Measurements from ENCODE around the gene FREM2.

FREM2 gene

DNA sequence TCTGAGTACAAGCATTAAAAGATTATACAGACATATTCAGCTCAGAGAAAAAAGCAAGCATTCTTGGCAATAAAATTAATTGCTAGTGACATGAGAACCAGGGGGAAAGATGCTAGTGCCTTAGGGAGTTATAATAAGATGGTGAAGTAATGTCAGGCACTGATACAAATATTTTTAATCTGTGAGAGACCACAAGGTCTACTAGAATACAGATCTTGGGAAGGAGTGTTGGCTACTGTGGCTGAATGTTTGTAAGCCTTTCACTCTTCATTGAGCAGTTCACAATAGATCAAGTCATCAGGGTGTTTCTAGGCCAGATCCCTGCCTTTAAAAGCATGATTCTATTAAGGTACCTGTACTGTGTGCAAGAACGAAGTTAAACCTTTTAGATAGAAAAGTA lies 16.4 kb downstream of the FREM2 start:
- Mint-ChIP-seq H3K27me3 (no peaks in the 10 kb centered on the region), H3K4me3 (no peak overlapping the region), H3K27ac (no peak overlapping the region), H3K9me3 (no peaks in the 10 kb centered on the region), H3K4me1 (ENCODE audit: low read depth) (no peaks in the 10 kb centered on the region), H3K36me3 (ENCODE audit: low read depth) (no peaks in the 10 kb centered on the region)
- no peak for DNase-seq

DNA sequence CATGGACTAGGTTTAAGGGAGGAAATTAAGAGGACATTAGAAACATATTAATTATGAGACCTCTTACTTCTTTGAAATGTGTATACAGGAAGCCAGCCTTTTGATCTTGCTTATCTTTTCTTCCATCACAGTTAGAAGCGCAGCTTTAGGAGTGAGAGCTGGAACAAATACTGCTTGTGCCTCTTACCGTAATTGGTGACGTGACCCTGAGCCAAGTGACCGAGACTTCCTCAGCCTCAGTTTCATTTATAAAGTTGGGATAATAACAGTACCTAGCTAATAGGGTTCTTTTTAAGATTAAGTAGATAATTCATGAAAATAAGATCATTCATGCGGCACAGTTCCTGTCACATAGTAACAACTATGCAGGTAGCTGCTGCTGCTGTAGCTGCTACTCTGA lies 18.5 kb downstream of the FREM2 start:
- Mint-ChIP-seq H3K4me1 (ENCODE audit: low read depth) (no peaks in the 10 kb centered on the region), H3K27me3 (peaks cover 3% of the 10 kb centered on the region), H3K9me3 (no peaks in the 10 kb centered on the region), H3K4me3 (no peak overlapping the region), H3K27ac (no peak overlapping the region), H3K36me3 (ENCODE audit: low read depth) (no peaks in the 10 kb centered on the region)
- DNase-seq: no peak

DNA sequence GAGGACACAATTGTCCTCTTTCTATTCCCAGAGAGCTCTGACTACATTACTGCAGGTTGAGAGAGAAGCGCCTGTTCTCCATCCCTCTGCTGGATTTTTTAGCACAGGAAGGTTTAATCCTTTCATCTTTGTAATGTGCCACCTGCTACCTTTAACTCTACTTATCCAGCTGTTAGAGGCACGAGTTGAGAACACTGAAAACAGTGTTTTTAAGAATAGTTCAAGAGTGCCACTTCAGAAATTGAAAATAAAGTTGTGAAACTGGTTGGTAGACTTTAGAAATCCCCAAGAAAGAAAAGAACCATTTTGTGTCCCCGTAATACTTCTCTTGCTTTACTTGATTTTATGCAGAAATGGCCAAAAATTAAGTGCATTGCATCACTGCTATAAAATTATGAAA lies 20.6 kb downstream of the FREM2 start:
- Mint-ChIP-seq H3K27me3 (peaks cover 3% of the 10 kb centered on the region), H3K4me1 (ENCODE audit: low read depth) (no peaks in the 10 kb centered on the region), H3K27ac (no peak overlapping the region), H3K4me3 (no peak overlapping the region), H3K36me3 (ENCODE audit: low read depth) (no peaks in the 10 kb centered on the region), H3K9me3 (no peaks in the 10 kb centered on the region)
- DNase-seq: no peak

DNA sequence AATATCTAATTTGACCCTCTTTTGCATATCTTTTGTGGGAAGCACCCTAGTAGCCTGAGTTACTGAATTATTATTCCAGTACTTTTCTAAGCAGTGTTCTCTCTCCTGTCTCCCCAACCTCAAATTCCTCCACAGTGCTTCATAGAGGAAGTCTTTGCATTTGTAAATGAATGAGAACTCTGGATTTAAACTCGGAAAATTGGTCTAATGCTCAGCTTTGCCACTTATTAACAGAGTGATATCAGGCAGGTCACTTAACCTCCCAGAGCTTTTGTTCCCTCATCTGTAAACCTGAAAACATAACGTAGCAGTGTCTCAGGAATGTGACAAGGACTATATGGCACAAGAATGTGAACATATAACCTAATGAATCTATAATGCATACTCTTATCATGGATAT lies 26.2 kb downstream of the FREM2 start:
- no peak for DNase-seq
- no peaks in the 10 kb centered on the region for H3K36me3 Mint-ChIP-seq (ENCODE audit: low read depth)
- no peaks in the 10 kb centered on the region for H3K4me1 Mint-ChIP-seq (ENCODE audit: low read depth)
- no peak overlapping the region for H3K4me3 Mint-ChIP-seq
- H3K27ac Mint-ChIP-seq: no peak overlapping the region
- H3K9me3 Mint-ChIP-seq: no peaks in the 10 kb centered on the region
- peaks cover 5% of the 10 kb centered on the region for H3K27me3 Mint-ChIP-seq

DNA sequence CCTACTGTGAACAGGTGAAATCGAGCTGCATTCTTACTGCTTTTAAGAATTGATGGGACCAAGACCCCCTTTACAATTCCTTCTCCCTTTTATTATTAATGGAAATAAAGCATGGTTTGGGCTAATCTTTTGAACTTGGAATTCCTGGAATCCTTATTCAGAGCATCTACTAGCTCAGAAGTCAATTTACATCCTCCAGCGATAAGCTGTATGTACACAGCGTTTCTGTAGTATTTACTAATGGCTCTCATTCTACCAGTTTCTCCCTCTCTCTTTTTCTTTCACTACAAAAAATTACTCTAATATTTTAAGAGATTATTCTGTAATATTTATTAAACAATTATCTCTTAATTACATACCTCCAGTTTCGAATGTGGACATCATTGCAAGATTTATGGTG lies 31.5 kb downstream of the FREM2 start:
- Mint-ChIP-seq H3K4me1 (ENCODE audit: low read depth) (no peaks in the 10 kb centered on the region), H3K27me3 (peaks cover 2% of the 10 kb centered on the region), H3K9me3 (no peaks in the 10 kb centered on the region), H3K36me3 (ENCODE audit: low read depth) (no peaks in the 10 kb centered on the region), H3K27ac (no peak overlapping the region), H3K4me3 (no peak overlapping the region)
- no peak for DNase-seq

DNA sequence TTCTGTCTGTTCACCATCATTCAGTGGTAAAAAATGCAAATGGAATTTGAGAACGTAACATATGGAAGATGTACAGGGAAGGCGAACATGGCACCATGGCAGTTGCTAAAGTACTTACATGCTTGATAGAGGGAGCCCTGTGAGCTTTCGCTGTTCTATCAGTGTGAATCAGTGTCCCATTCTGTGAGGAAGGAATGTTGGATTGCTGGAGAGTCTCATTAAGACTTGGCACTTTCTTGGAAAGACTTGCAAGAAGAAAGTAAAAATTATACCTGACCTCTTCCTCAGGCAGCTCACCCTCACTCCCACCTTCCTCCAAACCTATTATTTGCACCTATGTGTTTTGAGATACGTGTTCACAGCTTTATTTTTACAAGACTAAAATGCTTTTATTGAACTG lies 43.5 kb downstream of the FREM2 start:
- Mint-ChIP-seq H3K27ac (no peak overlapping the region), H3K36me3 (ENCODE audit: low read depth) (no peaks in the 10 kb centered on the region)

DNA sequence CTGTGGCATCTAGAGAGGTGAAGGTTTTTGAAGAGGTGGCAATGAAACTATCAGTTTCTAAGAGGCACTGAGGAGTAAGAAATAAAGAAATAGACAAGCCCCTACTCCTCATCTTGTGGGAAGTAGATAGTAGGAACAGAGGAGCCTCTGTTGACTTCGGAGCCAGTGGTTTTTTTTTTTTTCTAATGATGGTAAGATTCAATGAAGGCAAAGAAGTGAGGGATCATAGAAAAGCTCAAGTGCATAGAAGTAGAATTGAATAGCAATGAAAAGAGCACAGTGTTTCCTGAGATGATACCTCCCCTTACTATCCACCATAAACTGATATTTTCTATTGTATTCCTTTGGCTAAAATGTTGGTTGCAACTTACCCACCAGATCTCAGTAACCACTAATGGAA lies 46.3 kb downstream of the FREM2 start:
- no peaks in the 10 kb centered on the region for H3K4me1 Mint-ChIP-seq (ENCODE audit: low read depth)
- H3K27me3 Mint-ChIP-seq: peaks cover 3% of the 10 kb centered on the region
- DNase-seq: no peak
- H3K9me3 Mint-ChIP-seq: no peaks in the 10 kb centered on the region
- H3K36me3 Mint-ChIP-seq (ENCODE audit: low read depth): no peaks in the 10 kb centered on the region
- H3K4me3 Mint-ChIP-seq: no peak overlapping the region
- H3K27ac Mint-ChIP-seq: no peak overlapping the region

More for the DNA sequence above, 43.5 kb downstream of the FREM2 start:
- Mint-ChIP-seq H3K4me1 (ENCODE audit: low read depth) (no peaks in the 10 kb centered on the region), H3K4me3 (no peak overlapping the region), H3K9me3 (no peaks in the 10 kb centered on the region), H3K27me3 (no peaks in the 10 kb centered on the region)
- DNase-seq: no peak

DNA sequence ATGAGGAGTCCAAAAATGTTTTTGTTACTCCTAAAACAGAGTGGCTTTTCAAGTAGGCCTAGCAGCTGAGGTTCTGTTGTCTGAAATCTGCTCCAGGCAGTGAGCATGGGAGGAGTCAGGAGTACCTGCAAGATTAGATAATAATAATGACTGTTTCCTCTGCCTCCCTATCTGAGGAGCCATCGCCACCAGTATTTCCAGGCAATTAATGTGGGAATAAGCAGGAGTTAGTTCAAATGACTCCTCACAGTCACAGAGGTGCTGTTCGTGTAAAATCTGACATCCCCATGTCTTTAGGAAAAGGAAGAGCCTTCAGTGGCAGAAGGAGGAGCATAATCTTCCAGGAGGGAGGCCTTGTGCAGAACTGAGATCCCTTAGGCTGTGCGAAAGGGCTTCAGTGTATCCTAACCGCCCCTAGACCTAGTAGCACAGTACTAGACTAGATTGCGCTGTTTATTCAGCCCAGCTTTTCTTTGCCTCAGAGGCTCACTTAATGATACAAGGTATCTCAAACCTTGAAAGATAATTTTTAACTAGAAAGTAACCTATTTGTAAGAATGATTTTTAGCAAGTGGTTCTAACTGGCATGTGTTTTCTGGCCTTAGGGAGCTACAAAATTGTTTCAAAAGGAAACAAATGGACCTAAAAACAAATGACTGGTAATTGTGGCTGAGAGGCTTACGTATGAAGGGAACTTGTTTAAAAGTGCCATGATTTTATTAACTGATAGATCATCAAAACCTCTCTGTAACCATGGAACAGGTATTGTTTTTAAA lies 49.0 kb downstream of the FREM2 start:
- no peak for DNase-seq
- peaks cover 4% of the 10 kb centered on the region for H3K27me3 Mint-ChIP-seq
- no peak overlapping the region for H3K4me3 Mint-ChIP-seq
- no peak overlapping the region for H3K27ac Mint-ChIP-seq
- H3K4me1 Mint-ChIP-seq (ENCODE audit: low read depth): no peaks in the 10 kb centered on the region
- no peaks in the 10 kb centered on the region for H3K36me3 Mint-ChIP-seq (ENCODE audit: low read depth)
- no peaks in the 10 kb centered on the region for H3K9me3 Mint-ChIP-seq

DNA sequence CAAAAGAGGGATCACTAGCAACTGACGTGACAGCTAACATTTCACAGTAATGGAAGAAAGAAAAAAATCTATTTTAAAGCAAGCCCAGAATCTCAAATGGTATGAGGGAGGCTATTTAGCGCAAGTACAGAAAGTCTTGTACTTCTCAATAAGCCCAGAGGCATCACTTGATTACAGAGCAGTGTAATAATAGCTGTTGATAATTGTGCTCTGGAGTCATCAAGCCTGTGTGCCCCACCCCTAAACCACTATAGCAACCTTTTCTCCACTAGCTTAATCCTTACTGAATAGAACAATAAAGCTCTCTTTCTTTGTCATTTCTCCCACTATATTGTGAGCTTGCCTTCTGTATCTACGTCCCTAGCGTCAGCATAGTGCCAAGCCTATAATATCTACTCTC lies 56.6 kb downstream of the FREM2 start:
- Mint-ChIP-seq H3K9me3 (no peaks in the 10 kb centered on the region), H3K4me3 (no peak overlapping the region), H3K27ac (no peak overlapping the region), H3K27me3 (peaks cover 4% of the 10 kb centered on the region), H3K36me3 (ENCODE audit: low read depth) (no peaks in the 10 kb centered on the region), H3K4me1 (ENCODE audit: low read depth) (no peaks in the 10 kb centered on the region)
- DNase-seq: no peak

DNA sequence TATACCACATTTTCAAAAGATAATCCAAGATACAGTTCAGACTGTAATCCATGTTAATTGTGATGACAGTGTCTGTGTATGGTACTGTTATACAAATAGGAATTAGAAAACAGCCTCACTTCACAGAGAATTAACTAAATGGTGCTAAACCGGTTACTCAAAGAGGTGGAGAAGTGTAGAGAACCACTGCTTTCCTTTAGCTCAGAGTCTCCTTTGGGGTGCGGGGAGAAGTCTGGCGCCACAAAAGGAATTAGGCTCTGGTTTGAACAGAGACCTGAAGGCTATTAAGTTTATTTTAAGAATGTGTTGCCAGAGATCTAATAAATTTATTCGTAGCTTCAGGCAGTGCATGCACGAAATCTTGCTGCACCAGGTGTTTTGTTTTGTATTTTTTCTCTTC lies 65.8 kb downstream of the FREM2 start:
- Mint-ChIP-seq H3K27ac (no peak overlapping the region), H3K36me3 (ENCODE audit: low read depth) (no peaks in the 10 kb centered on the region), H3K4me1 (ENCODE audit: low read depth) (no peaks in the 10 kb centered on the region), H3K4me3 (no peak overlapping the region), H3K27me3 (peaks cover 3% of the 10 kb centered on the region), H3K9me3 (no peaks in the 10 kb centered on the region)
- DNase-seq: no peak

DNA sequence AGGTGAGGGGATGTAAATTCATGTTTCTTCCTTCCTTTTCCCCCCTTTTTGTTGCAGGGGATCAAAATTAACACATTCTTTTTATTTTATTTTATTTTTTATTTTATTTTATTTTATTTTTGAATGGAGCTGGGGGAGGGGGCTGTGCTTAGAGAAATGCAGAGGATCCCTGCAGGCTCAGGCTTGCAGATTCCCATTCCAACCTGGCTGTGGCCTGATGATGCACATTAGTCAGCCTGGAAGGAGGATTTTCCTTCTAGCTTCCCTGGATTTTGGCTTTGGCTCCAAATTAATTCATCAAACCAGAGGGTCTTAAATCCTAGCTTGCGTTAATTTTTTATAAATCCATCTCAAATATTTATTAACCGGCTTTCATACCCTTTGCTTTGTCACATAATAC lies 67.0 kb downstream of the FREM2 start:
- Mint-ChIP-seq H3K4me3 (no peak overlapping the region), H3K9me3 (no peaks in the 10 kb centered on the region), H3K27ac (no peak overlapping the region), H3K27me3 (peaks cover 9% of the 10 kb centered on the region), H3K36me3 (ENCODE audit: low read depth) (no peaks in the 10 kb centered on the region), H3K4me1 (ENCODE audit: low read depth) (no peaks in the 10 kb centered on the region)
- no peak for DNase-seq

DNA sequence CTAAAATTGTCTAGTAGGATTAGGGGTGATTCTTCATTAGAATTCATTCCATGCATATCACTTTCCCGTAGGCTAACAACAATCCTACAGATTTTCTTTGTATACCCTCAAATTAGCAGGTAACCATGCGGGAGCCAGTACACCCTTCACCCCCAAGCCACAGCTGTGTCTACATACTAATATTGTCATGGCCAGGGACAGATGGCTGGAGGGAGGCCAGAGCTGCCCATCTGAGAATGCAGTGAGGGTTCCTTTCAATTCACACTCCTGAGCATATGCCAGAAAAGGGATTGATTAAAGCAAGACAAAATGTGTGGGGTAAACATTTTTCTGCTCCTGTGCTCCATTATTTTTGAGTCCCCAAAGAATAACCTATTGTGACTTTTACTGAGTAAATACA lies 68.9 kb downstream of the FREM2 start:
- Mint-ChIP-seq H3K4me1 (ENCODE audit: low read depth) (no peaks in the 10 kb centered on the region), H3K4me3 (no peak overlapping the region), H3K27me3 (peaks cover 9% of the 10 kb centered on the region), H3K27ac (no peak overlapping the region), H3K36me3 (ENCODE audit: low read depth) (no peaks in the 10 kb centered on the region), H3K9me3 (no peaks in the 10 kb centered on the region)
- DNase-seq: no peak

DNA sequence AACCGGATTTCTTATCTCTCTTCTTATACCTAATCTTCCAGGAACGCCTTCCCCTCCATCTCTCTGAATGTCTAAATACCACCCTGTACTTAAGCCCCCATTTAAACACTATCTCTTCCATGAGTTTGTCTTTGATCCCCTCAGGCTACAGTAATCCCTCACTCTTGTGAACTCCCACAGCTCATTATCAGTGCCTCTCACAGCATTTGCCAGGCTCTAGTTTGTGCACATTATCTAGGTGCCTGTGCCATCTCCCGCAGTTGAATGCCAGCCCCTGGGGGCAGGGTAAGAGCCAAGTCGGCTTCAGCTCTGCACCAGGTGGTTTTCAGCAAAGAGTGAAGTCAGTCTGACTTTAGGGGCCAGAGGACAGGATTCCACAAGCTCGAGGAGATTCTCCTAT lies 71.4 kb downstream of the FREM2 start:
- Mint-ChIP-seq H3K4me3 (no peak overlapping the region), H3K9me3 (no peaks in the 10 kb centered on the region), H3K27me3 (peaks cover 18% of the 10 kb centered on the region), H3K4me1 (ENCODE audit: low read depth) (no peaks in the 10 kb centered on the region), H3K36me3 (ENCODE audit: low read depth) (no peaks in the 10 kb centered on the region), H3K27ac (no peak overlapping the region)
- DNase-seq: no peak

DNA sequence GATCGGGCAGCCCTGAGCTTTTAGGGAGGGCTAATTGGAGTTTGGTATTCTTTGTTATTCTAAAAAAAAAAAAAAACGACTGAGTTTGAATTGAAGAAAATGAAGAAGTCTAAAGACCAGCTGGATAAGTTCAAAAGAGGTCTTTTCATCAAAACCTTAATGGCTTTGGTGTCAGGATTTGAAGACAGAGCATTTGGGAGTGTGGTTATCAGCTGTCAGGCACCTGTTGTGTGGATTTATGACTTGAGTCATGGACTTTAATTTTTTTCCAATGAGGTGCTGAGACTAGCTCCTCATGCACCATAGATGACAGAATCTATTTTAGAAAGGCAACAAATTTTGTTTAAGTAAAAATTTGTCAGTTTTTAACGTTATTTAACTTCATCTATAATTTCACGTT lies 72.5 kb downstream of the FREM2 start:
- H3K4me1 Mint-ChIP-seq (ENCODE audit: low read depth): no peaks in the 10 kb centered on the region

DNA sequence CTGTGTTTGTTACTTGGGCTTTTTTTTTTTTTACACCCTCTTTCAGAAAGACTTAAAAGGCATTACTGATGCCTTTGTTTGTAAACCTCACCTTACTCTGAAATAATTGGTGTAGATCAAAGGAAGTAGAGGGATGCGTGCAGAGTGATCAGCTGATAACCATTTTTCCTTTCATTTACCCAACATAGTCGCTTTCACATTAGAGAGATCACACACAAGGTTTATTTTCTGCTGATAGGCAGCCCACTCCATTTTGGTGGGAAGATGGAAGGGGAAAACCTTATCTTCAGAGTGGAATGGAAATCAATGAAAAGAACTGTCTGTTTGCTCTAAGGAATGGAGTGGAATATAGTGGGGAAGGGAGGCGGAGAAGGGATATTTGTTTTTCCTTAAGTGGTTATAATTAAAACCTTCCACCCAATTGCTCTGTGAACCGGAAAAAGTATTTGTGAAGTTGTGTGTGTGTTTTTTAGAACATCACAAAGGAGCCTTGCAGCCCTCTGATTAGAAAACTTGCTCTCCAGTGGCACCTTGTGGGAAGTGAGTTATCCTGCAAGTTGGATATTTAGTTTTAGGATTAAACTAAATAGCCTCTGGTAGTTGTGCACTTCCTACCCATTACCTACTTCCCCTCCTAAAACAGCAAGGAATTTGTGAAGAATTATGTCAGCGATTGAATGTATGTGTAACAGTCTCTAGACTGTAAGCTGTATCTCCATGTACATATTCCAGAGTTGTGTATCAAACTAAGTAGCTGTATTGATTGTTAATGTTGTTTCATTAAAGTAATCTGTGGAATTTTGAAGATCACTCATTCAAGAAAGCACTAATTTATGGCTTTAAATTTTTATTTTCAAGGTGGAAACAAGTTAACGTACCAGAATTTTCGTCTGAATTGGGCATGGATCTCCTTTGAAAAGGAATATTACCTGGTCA lies 76.8 kb downstream of the FREM2 start:
- Mint-ChIP-seq H3K9me3 (no peaks in the 10 kb centered on the region), H3K27ac (no peak overlapping the region), H3K4me3 (no peak overlapping the region), H3K27me3 (peaks cover 10% of the 10 kb centered on the region), H3K4me1 (ENCODE audit: low read depth) (no peaks in the 10 kb centered on the region), H3K36me3 (ENCODE audit: low read depth) (no peaks in the 10 kb centered on the region)
- DNase-seq: no peak

More for the DNA sequence above, 72.5 kb downstream of the FREM2 start:
- H3K4me3 Mint-ChIP-seq: no peak overlapping the region
- DNase-seq: no peak
- no peaks in the 10 kb centered on the region for H3K9me3 Mint-ChIP-seq
- H3K36me3 Mint-ChIP-seq (ENCODE audit: low read depth): no peaks in the 10 kb centered on the region
- H3K27me3 Mint-ChIP-seq: peaks cover 15% of the 10 kb centered on the region
- H3K27ac Mint-ChIP-seq: no peak overlapping the region
